GM19467 (cell line): Measurements from ENCODE around the gene FLOT2.
"Not testable (repeated sequence)": the region's sequence is repeated elsewhere in the genome, so short reads cannot be mapped to it uniquely, and the experiment has no call there.

Experiments
- ATAC-seq: cut with Tn5 transposase; IDR thresholded peaks from one replicate; pipeline ENCODE4 v1.9.1; 2021; ENCODE audit warnings: mild to moderate bottlenecking, moderate library complexity; ENCODE audit not compliant: unreplicated experiment

FLOT2 gene

DNA sequence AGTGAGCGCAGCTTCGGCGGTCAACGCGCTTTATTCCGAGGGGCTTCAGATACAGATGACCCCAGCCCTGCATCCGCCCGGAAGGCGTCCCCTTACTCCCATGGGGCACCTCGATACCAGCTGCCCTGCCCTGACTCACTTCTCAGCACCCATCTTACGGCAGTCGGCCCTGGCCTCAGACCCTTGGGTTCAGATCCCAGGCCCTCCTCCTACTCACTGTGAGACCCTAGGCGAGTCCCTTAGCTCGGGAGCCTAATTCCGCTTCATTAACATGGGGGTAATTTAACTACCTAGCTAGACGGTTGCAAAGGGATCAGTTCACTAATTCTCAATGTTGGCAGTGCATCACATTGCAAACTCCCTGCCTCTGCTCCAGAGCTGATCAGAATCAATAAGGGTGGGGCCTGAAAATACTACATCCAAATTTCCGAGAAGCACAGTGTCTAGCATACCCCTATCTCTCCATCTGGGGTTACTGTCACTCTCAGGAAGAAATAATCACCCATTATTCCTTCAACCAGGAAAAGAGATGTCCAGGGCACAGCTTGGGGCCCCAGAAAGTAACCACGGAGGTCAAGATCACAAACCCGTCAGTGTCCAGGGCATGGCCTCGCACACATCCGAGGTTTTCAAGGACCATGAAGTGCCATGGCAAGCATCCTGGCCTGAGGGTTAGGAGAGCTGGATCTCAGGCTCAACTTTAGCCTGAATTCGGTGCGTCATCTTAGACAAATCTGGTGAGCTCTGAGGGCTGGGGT, 415 bp upstream of the FLOT2 start:
- no peak for ATAC-seq

DNA sequence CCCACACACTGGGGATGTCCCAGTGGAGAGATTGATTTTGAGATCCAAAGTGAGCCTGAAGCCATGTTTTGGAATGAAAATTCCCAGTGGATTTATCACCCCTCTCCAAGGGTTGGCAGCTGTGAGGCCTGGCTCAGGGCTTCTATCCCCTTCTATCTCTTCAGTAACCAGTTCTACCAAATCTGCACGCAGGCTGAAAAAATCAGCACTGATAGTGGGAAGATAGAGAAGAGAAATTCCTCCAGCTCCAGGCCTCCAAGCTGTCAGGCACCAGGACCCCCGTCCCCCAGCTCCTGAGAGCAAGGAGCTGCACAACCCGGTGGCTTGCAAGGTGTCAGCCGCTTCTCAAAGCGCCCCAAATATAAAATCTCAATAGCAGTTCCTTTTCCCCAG, 1.0 kb downstream of the FLOT2 start:
- no peak for ATAC-seq

DNA sequence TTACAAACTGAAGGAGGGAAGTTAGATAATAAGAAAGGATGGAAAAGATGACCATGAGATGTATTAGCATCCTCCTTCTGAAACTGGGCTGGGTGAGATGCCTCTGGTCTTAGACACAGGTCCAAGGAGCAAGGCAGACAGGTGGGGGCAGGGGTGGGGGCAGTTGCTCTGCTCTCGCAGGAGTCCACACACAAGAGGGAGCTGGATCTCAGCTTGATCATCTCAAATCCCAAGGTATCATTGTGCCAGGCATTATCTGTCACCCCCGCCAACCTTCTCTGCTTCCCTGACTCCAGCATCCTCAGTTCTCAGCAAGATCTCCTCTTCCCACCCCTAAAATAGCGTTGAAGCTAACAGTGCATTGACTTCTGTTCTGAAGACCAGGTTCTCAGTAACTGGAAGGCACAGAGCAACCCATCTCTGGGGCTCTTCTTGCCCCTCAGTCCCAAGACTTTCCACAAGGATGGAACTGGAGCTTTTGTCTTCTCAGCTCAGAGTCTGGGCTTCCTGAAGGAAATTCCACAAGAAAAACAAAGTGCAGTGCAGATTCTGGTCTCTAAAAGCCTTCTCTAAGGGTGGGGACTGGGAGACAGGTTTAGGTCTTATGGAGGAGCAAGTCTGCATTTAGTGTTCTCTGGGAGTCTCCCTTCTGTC, 1.6 kb downstream of the FLOT2 start:
- no peak for ATAC-seq

DNA sequence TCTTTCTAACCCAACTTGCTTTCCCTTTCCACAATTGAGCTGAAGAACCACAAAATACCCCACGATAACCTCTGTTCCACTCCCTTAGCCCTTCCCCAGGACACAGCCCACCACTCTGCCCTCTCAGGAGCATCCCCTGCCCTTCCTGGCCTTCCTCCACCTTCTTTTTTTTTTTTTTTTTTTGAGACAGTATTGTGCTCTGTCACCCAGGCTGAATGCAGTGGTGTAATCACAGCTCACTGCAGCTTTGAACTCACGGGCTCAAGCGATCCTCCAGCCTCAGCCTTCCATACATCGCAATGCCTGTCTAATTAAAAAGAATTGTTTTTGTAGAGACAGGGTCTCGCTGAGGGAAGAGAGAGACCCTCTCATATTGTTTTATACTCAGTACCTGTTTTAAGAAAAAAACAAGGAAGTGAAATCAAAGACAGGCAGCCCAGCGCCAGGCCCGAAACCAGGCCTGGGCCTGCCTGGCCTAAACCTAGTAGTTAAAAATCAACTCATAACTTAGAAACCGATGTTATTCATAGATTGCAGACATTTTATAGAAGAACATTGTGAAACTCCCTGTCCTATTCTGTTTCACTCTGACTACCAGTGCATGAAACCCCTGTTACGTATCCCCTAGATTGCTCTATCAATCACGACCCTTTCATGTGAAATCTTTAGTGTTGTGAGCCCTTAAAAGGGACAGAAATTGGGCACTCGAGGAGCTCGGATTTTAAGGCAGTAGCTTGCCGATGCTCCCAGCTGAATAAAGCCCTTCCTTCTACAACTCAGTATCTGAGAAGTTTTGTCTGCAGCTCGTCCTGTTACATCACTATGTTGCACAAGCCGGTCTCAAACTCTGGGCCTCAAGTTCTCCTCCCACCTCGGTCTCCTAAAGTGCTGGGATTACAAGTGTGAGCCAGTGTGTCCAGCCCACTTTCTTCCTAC, 4.0 kb downstream of the FLOT2 start:
- not testable (repeated sequence) for ATAC-seq

DNA sequence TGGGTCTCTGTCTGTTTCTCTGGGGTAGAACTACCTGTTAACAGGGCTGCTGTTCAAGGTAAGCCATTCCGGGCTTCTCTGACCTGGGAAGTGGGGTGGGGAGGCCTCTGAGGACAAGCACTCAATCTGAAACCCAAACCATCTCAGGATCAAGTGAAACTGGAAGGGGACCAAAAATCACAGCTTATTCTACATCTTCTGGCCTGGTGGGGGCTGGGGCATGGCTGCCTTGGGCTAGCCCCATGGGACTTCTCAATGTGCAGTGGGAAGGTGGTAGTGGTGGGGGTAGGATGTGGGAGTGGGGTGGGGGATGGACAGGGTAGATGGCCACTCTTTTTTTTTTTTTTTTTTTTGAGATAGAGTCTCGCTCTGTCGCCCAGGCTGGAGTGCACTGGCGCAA, 5.5 kb downstream of the FLOT2 start:
- no peak for ATAC-seq

DNA sequence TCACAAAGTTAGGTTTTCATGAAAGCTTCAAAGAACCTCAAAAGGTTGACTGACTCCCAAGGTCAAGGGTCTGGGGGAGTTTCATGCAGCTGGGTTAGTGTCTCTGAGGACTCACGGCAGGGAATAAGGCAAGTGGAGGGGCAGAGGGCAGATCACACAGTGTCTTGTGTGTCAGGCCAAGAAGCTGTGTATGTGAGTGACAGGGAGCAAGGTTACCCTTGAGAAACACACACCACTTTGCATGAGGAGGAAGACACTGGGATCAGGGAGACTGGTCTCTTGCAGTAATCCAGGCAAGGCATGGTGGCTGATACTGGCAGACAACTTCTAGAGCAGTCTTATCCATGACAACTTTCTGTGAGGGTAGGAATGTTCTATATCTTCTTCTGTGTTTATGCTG, 6.3 kb downstream of the FLOT2 start:
- ATAC-seq, result no peak

DNA sequence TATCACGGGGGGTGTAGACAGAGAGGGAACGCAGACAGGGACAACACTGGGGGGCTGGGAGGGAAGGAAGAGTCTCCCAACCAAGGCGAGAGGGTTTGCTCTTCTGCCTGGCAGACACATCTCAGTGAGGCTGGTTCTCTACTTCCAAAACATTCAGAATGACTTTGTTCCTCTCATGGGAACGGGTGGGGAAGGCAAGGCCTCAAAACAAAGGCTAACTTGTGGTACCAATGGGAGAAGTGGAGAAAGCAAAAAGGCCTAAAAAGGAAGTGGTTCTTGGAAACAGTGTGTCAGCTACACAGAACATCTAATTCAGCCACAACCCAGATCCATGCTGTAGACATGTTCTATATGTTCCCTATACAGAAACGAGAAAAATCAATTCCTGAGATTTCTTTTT, 7.5 kb downstream of the FLOT2 start:
- ATAC-seq, result no peak

DNA sequence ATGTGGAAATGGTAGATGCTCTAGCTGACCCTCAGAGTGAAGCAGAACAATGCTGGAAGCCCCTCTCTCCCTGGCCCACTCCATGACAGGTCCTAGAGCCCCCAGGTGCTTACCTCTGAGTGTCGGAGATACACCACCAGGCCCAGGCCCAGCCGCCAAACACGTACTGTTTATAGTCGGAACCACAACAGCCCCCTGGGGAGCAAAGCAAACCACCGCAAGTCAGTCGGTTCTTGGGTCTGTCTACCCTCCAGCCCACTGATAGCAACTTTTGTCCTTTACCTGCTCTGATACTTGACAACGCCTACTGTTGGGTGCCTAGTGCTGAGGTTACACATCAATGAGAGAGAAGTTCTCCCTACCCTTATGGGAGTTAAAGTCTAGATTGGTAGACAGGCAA, 8.7 kb downstream of the FLOT2 start:
- ATAC-seq, result no peak

DNA sequence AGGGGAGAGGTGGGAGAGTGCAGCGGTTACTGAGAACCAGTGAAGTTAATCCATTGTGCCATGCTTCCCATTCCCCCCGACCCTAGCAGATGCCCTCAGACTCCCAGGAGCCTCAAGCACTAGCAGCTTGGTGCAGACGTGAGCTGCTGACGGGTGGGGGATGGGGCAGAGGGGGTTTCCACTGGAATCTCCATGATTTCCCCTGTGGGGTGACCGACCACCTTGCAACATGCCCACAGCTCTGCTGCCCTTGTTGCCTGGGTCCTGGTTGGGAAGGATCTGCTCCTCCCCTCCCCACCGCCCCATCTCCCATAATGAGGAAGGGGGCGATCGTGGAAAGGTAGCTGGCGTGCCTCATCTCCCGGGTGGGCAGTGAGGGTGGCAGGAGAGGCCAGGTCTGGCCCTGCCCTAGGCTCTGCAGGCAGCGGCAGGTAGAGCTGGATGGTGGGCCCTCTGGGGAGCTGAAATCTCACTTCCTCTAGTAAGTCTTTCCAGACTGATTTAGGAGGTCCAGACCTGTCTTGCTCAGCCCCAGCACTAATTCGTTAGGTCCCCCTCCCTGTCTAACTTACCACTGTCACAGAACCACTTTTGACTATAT, 9.6 kb downstream of the FLOT2 start:
- ATAC-seq, result no peak

DNA sequence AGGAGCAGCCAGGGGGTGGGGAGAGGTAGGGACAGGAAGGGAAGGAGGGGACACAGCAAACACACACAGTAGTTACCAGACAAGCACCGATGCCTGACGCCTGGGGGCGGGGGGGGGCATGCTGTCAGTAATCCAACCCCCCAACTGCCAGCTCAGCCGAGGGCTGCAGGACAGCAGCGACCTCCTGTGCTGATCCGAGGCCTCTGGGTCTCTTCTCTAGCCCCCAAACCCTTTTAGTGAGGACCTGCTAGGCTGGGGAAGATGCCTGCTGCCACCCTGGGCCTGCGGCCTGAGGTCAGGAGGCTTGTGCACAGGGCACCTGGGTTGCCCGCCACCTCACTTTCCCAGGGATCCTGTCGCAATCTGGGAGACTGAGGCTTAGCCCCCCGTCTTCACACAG, 11.6 kb downstream of the FLOT2 start:
- no peak for ATAC-seq

DNA sequence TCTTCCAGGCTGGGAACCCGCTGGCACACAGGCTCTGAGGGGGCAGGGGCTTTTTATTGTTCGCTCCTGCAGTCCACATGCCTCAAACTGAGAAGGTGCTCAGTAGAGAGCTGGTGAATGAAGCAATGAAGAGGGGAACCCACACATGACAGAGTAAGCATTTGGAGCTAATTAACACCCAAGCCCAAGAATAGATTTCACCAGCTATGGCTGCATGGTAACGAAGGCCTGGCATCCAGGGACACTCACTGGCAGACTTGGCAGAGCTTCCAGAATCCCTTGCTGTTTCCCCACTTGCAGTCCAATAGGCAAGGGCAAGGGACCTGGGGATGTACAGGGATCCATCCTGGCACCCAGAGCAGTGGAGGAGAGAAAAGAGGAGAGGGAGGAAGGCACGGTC, 12.2 kb downstream of the FLOT2 start:
- no peak for ATAC-seq

DNA sequence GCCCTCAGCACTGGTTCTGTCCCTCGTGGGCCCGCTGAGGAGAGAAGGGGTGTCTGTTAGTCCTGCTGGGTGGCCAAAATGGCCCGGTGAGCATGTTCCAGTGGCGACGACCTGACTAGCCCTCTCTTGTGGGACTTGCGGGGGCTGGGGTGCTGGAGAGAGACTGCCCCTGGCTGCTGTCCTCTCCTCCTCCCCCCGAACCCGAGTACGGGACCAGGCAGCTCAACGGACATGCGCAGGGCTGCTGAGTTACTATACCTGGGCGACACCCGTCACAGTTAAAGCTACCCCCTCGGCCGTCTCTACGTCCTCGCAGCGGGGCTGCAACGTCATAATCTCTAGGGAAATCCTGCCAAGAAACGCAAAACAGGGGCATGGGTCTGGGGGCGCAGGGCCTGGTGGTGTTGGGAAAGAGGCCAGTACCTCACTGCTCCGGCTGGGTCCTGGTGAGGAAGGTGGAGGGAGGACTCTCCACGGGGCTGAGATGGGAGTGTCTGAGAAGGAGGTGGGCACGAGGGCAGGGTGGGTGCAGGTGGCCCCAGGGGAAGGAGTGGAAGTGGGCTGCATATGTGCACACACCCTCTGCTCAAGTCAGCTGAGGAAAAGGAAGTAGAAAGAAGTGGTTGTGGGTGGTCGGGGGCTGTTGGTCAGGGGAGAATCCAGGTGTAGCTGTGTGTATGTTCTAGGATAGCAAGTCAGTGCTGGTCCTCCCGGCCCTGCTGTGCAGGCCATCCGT, 13.4 kb downstream of the FLOT2 start:
- ATAC-seq, result no peak

DNA sequence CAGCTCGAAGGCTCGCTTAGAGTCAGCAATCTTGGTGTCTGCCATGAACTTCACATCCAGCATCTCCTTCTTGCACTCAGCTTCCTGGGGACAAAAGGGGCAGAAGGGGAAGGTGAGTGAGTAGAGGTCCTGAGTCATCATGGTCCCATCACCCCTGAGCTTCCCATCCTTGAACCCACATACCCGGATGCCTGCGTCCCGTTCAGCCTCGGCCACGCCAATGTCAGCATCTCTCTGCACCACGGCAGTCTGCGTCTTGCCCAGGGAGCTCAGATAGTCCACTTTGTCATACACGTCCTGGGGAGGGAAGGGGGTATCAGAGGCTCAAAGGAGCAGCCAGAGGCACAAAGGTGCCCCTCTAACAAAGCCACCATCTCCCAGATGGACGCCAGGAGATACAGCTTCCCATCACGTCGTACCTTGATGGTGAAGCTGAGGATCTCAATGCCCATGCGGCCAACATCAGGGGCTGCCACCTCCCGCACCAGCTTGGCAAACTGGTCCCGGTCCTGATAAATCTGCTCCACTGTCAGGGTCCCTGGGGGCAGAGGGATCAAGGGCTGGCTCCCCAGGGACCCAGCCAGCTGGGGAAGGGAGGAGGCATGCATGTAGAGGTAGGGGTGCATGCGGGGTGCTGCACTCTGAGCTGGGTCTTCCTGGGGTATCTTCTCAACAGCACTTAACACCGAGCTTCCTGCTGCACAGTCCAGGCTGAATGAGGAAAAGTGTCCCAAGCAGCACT, 15.2 kb downstream of the FLOT2 start:
- no peak for ATAC-seq

DNA sequence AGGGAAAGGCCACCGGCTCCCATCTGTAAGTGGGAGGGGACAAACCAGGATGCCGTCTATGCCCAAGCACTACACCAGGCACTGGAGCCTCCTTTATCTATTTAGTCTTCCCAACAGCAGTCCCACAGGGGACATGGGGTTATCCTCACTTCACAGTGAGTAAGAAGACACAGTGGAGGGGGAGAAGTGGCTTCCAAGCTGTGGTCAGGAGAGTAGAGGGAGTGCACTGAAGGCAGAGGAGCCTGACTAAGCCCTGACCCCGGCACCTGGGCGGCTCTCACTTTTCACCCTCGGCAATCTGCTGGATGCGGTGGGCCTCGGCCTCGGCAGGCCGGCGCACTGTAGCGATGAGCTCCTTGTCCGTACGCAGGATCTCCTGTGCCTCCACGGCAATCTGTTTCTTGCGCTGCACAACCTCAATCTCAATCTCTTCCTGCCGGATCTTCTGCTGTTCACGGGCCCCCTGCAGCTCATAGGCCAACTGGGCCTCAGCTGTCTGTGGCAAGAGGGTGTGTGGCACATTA, 15.9 kb downstream of the FLOT2 start:
- ATAC-seq, result no peak

DNA sequence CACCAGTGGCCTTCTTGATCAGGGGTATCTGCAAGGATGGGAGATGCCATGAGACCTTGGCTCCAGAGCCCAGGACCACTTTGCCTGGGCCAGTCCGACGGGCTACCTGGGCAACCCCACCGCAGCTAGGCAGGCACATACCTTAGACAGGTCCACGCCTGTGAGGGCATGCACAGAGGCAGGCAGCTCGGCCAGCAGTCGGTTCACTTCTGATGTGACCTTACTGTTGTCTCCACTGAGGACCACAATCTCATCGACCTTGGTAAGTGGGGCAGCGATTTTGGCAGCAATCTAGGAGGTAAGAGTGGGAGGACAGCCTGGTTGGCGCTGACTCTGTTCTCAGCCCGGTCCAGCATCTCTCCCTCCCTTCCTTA, 17.0 kb downstream of the FLOT2 start:
- ATAC-seq, result no peak

DNA sequence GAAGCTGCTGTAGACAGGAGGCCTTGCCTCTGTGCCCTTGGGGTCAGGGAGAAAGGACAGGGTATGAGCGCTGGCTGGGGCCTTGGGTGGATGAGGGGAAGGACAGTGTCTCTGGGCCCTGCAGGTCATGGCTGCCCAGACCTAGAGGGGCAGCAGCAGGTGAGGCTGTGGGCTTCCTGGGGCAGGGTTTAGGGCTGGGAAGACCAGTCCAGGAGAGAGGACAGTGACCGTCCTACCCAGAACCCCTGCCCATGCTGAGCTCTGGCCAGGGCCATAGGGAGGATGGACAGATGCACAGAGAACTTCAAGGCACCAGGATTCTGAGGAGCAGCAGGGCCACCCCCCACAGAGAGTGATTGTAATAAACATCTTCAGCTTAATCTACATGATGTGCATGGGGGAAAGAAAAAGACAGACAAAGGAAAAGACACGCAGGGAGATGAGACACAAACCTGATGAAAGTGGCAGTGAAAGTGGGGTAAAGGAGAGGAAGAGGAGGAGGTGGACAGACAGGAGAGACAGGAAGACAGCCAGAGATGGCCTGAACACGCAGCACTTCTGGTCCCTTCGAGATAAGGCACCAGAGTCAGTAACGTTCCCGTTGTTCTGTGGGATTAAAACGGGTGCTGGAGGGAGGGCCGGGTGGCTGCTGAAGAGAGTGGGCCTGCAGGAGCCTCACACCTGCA, 17.5 kb downstream of the FLOT2 start:
- no peak for ATAC-seq

DNA sequence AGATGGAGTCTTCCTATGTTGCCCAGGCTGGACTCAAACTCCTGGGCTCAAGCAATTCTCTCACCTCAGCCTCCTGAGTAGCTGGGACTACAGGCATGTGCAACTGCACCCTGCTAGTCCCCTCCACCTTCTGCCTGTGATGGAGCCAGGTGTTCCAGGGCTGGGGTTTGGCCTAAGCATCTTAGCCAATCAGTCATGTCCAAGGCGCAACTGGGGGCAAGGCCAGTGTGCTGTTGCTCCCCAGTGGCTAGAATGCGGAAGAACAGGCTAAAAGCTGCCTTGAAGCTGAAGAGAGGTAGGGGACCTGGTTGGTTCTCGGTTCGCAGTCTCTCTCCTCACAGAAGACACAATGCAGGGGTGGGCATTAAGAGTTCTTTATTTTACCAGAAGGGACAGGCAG, 18.6 kb downstream of the FLOT2 start:
- no peak for ATAC-seq

DNA sequence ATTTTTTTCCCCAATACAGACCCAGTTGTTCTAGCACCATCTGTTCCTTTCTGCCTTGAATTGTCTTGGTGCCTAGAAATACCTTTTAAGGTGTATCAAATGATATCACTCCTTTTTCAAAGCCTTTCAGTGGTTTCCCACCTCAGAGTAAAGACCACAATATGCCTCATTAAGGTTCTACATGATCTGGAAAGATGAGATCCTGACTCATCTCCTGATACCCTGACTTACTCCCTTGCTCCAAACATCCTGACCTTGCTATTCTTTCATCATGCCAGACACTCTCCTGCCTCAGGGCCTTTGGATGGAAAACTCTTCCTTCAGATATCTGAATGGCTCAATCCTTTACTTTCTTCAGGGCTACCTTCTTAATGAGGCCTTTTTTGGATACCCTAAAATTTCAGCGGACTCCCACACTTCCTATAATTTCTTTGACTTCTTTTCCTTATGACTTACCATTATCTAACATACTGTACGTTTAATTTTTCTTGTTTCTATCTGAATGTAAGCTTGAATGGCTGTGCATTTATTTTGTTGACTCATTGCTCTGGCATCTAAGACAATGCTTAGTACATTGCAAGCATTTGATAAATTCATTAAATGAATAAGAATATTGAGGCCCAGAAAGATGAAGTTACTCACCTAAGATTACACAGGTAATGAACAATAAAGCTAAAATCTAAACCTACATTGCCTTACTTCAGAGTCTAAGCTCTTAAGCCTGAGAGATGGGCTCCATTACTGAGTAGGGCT, 19.2 kb downstream of the FLOT2 start:
- no peak for ATAC-seq
